B cell (primary cell): ENCODE results near the gene RHOT1. TPM values are rescaled to one million over a fixed set of nuclear protein-coding genes. Genes with fewer than 3 reads are reported as not detected.

ENCODE experiments used
- ATAC-seq: fragments of 200-7000 bp; cut with Tn5 transposase; one replicate; pipeline ENCODE4 v1.10.0; 2021; ENCODE audit warnings: low read depth, mild to moderate bottlenecking, moderate number of reproducible peaks, moderate library complexity
- CTCF ChIA-PET: fragments of 350-600 bp; sonication (Branson Sonifier 250); formaldehyde crosslinking; loops from one replicate; lab custom pipeline; 2021; ENCODE audit warnings: antibody characterized with exemption, inconsistent platforms; lab: Charles Lee
- POLR2A ChIA-PET: fragments of 350-600 bp; sonication (Branson Sonifier 250); formaldehyde crosslinking; loops from one replicate; lab custom pipeline; 2021; ENCODE audit warnings: antibody characterized with exemption; lab: Charles Lee
- DNase-seq: peaks from one replicate; pipeline ENCODE4 v3.0.0; 2013
- H2AFZ ChIP-seq: 2 replicates; pipeline ENCODE4 v1.6.1; 2012; ENCODE audit warnings: mild to moderate bottlenecking, low read depth, low read length; ENCODE audit not compliant: insufficient read depth, poor library complexity, severe bottlenecking
- H3K27ac ChIP-seq, 2 donors: 1 replicate in 1 of 2; 2 replicates in 1 of 2; pipeline ENCODE4 v1.5.1; 2012 to 2013; ENCODE audit warnings: low read length in 2 of 2, mild to moderate bottlenecking in 2 of 2, moderate library complexity in 1 of 2
- H3K27me3 ChIP-seq, 4 experiments: fragments of 200-600 bp in 1 of 4; sonication (generic) in 1 of 4; replicated peaks in 1 of 4; 1 replicate in 2 of 4; 2 replicates in 2 of 4; pipeline versions ENCODE4 v1.6.1 to v1.7.0; 2013 to 2016; ENCODE audit warnings: low read length in 3 of 4, mild to moderate bottlenecking in 2 of 4, mixed read lengths in 1 of 4, moderate library complexity in 1 of 4; ENCODE audit not compliant: insufficient read depth in 4 of 4, control insufficient read depth in 3 of 4; ENCODE audit errors: control extremely low read depth in 1 of 4
- H3K36me3 ChIP-seq, 2 experiments: replicated peaks in 1 of 2; 1 replicate in 1 of 2; 2 replicates in 1 of 2; pipeline versions ENCODE4 v1.6.1 to v1.7.1; 2013; ENCODE audit warnings: low read length in 1 of 2; ENCODE audit not compliant: insufficient read depth in 2 of 2, control insufficient read depth in 1 of 2; ENCODE audit errors: control extremely low read depth in 1 of 2, extremely low read depth in 1 of 2
- H3K4me1 ChIP-seq, 2 donors: fragments of 200-600 bp in 1 of 2; sonication (generic) in 1 of 2; 1 replicate in 1 of 2; 2 replicates in 1 of 2; pipeline versions ENCODE4 v1.5.1 to v1.6.1; 2013 to 2017; ENCODE audit warnings: low read length in 2 of 2; ENCODE audit not compliant: control insufficient read depth in 2 of 2, insufficient read depth in 2 of 2
- H3K4me2 ChIP-seq: replicated peaks from 2 replicates; pipeline ENCODE3; 2012; ENCODE audit warnings: mild to moderate bottlenecking, low read depth, low read length; ENCODE audit not compliant: poor library complexity, severe bottlenecking
- H3K4me3 ChIP-seq, 5 experiments: fragments of 200-600 bp in 1 of 5; sonication (generic) in 1 of 5; 1 replicate in 3 of 5; 2 replicates in 2 of 5; pipeline versions ENCODE4 v1.5.1 to v1.7.0; 2011 to 2016; ENCODE audit warnings: low read length in 4 of 5, mild to moderate bottlenecking in 4 of 5, low read depth in 2 of 5, control low read depth in 1 of 5, moderate library complexity in 1 of 5; ENCODE audit not compliant: insufficient read depth in 1 of 5; ENCODE audit errors: control extremely low read depth in 1 of 5, extremely low read depth in 1 of 5
- H3K79me2 ChIP-seq: fragments of 200-600 bp; sonication (generic); one replicate; pipeline ENCODE4 v1.6.0; 2016; ENCODE audit warnings: low read length; ENCODE audit not compliant: control insufficient read depth, insufficient read depth
- H3K9ac ChIP-seq: fragments of 200-600 bp; sonication (generic); 2 replicates; pipeline ENCODE4 v1.6.1; 2017; ENCODE audit warnings: mild to moderate bottlenecking, low read length, moderate library complexity
- H3K9me3 ChIP-seq, 3 donors: one replicate each; pipeline versions ENCODE4 v1.6.1 to v1.7.1; 2013; ENCODE audit warnings: low read length in 2 of 3; ENCODE audit not compliant: control insufficient read depth in 2 of 3, insufficient read depth in 1 of 3; ENCODE audit errors: control extremely low read depth in 1 of 3
- H4K20me1 ChIP-seq: 2 replicates; pipeline ENCODE4 v1.6.0; 2012; ENCODE audit warnings: mild to moderate bottlenecking, low read length; ENCODE audit not compliant: insufficient read depth, control insufficient read depth, poor library complexity, severe bottlenecking
- H3K27ac Mint-ChIP-seq: one replicate; pipeline ENCODE4 v1.8.0; 2021; ENCODE audit warnings: mixed read lengths
- H3K27me3 Mint-ChIP-seq: one replicate; pipeline ENCODE4 v1.8.0; 2021; ENCODE audit warnings: mixed read lengths
- H3K4me1 Mint-ChIP-seq: one replicate; pipeline ENCODE4 v1.8.0; 2021; ENCODE audit warnings: mixed read lengths
- H3K4me3 Mint-ChIP-seq: one replicate; pipeline ENCODE4 v1.8.0; 2021; ENCODE audit warnings: mixed read lengths
- H3K9me3 Mint-ChIP-seq: one replicate; pipeline ENCODE4 v1.8.0; 2022; ENCODE audit warnings: mixed read lengths; ENCODE audit not compliant: insufficient read depth
- CTCF ChIP-seq: fragments of 200-600 bp; IDR thresholded peaks from one replicate; pipeline ENCODE4 v1.8.0; 2022; ENCODE audit warnings: antibody characterized with exemption, mild to moderate bottlenecking
- EZH2 ChIP-seq: IDR thresholded peaks from 2 replicates; pipeline ENCODE4 v1.6.1; 2012; ENCODE audit warnings: borderline replicate concordance, low read depth, mild to moderate bottlenecking, moderate library complexity, low read length; ENCODE audit not compliant: insufficient read depth, poor library complexity, severe bottlenecking
- WGBS: methylation state at CpG from one replicate; pipeline ENCODE4 v1.1.5; 2013; ENCODE audit warnings: missing lambda C conversion rate; ENCODE audit not compliant: insufficient coverage; 5-methylcytosine and 5-hydroxymethylcytosine counted together
- intact Hi-C: fragments of 100-400 bp; cut with micrococcal nuclease; formaldehyde crosslinking; loops from one replicate; pipeline ENCODE4 v1.10.0; 2022
- polyA plus RNA-seq: library from polyadenylated mRNA; depleted of rRNA; stranded (reverse); fragments of >200 nt; gene quantifications from 2 replicates; pipeline ENCODE4 v1.2.3, GENCODE V29; 2012
- total RNA-seq, 2 donors: library from RNA; stranded (reverse); fragments of 120-200 nt in 1 of 2; gene quantifications; 1 replicate in 1 of 2; 2 replicates in 1 of 2; pipeline versions ENCODE4 v1.2.3 to v1.2.4, GENCODE V29; 2013 to 2022

The RHOT1 gene
- total and polyA plus RNA-seq, 2 donors (not counting 1 experiment from before 2014, with no cell fraction given) = 24.6 to 24.7 TPM

- intact Hi-C loops = no loop called here
- H3K27me3 Mint-ChIP-seq = no peaks in the 10 kb centered on the region
- TF ChIP-seq CTCF (no peak), EZH2 (no peak)
- H3K9me3 Mint-ChIP-seq = no peaks in the 10 kb centered on the region
- CTCF ChIA-PET = no interaction called here
- Histone ChIP-seq H3K36me3 (peaks cover 5 to 28% of the 10 kb centered on the region in 2 experiments), H3K27ac (no peak overlapping the region), H3K9ac (no peak overlapping the region), H3K9me3 (no peaks in the 10 kb centered on the region), H3K27me3 (no peaks in the 10 kb centered on the region), H3K4me3 (no peak overlapping the region), H2AFZ (no peak overlapping the region), H3K79me2 (no peaks in the 10 kb centered on the region), H3K4me2 (no peak overlapping the region), H3K4me1 (no peaks in the 10 kb centered on the region), H4K20me1 (no peaks in the 10 kb centered on the region)
- DNase-seq = no peak
- no peak overlapping the region for H3K4me3 Mint-ChIP-seq
- POLR2A ChIA-PET = no interaction called here
- ATAC-seq = no peak
- no peak overlapping the region for H3K27ac Mint-ChIP-seq
- H3K4me1 Mint-ChIP-seq = no peaks in the 10 kb centered on the region
These were observed 67.3 kb downstream of the RHOT1 start for GRCh38 chr17:32209608-32210007.

GRCh38 chr17:32211671-32212070, 69.4 kb downstream of the RHOT1 start:
- no CpG with 5 or more reads among the region's 1 CpG for WGBS
- CTCF ChIA-PET = interaction anchor here (0.5 kb wide), 1 partner anchor 214 kb away, joined by 3 read pairs; no protein-coding TSS in a partner anchor
- no peaks in the 10 kb centered on the region for H3K79me2 ChIP-seq

More at GRCh38 chr17:32211671-32212070, 69.4 kb downstream of the RHOT1 start:
- ATAC-seq (no peak), DNase-seq (no peak)
- Histone ChIP-seq H3K27ac (no peak overlapping the region), H4K20me1 (no peaks in the 10 kb centered on the region), H3K9me3 (no peaks in the 10 kb centered on the region), H3K9ac (no peak overlapping the region), H3K27me3 (no peaks in the 10 kb centered on the region), H3K36me3 (peaks cover 4 to 28% of the 10 kb centered on the region in 2 experiments), H3K4me2 (no peak overlapping the region), H2AFZ (no peak overlapping the region), H3K4me3 (no peak overlapping the region), H3K4me1 (no peaks in the 10 kb centered on the region)
- no peaks in the 10 kb centered on the region for H3K27me3 Mint-ChIP-seq
- no peak for TF ChIP-seq CTCF
- H3K9me3 Mint-ChIP-seq = no peaks in the 10 kb centered on the region
- no peak overlapping the region for H3K4me3 Mint-ChIP-seq
- POLR2A ChIA-PET = no interaction called here
- no peaks in the 10 kb centered on the region for H3K4me1 Mint-ChIP-seq
- intact Hi-C loops = no loop called here
- no peak overlapping the region for H3K27ac Mint-ChIP-seq
